H1 (cell line): ENCODE measurements around the gene ADCY2. TPM values are rescaled to one million over a fixed set of nuclear protein-coding genes. Genes with fewer than 3 reads are reported as not detected.

Experiments
- polyA plus RNA-seq, 7 experiments: library from polyadenylated mRNA; depleted of rRNA in 3 of 7; stranded (reverse) in 5 of 7; unstranded in 2 of 7; fragments of >200 nt in 5 of 7; fragments of 200-250 nt in 2 of 7; gene quantifications; 1 replicate in 5 of 7; 2 replicates in 1 of 7; 4 replicates in 1 of 7; pipeline versions ENCODE4 v1.2.1 to v1.2.3, GENCODE V29; 2011 to 2013; ENCODE audit warnings: missing spikeins in 2 of 7, mixed read lengths in 2 of 7
- total RNA-seq: library from RNA; stranded (reverse); fragmentation: NEBNext Ultra II Directional; extraction: Animal tissue kit (Norgen Biotek cat#: 25700); gene quantifications from 2 replicates; pipeline ENCODE4 v1.2.1, GENCODE V29; 2021
- TF ChIP-seq, protein P1 (sequence below), 3 experiments: IDR thresholded peaks; 1 replicate in 2 of 3; 2 replicates in 1 of 3; pipeline versions ENCODE4 v1.5.1 to v1.6.1; 2011; ENCODE audit warnings: low read length in 3 of 3, mild to moderate bottlenecking in 3 of 3, inconsistent platforms in 2 of 3, low read depth in 1 of 3, moderate library complexity in 1 of 3; ENCODE audit not compliant: insufficient read depth in 1 of 3; ENCODE audit errors: control extremely low read depth in 1 of 3

ADCY2 gene
- total and polyA plus RNA-seq, 2 of the 8 experiments (the other 6 are each of a cell fraction or from before 2014, with no cell fraction given) = 35.8 to 122 TPM

DNA sequence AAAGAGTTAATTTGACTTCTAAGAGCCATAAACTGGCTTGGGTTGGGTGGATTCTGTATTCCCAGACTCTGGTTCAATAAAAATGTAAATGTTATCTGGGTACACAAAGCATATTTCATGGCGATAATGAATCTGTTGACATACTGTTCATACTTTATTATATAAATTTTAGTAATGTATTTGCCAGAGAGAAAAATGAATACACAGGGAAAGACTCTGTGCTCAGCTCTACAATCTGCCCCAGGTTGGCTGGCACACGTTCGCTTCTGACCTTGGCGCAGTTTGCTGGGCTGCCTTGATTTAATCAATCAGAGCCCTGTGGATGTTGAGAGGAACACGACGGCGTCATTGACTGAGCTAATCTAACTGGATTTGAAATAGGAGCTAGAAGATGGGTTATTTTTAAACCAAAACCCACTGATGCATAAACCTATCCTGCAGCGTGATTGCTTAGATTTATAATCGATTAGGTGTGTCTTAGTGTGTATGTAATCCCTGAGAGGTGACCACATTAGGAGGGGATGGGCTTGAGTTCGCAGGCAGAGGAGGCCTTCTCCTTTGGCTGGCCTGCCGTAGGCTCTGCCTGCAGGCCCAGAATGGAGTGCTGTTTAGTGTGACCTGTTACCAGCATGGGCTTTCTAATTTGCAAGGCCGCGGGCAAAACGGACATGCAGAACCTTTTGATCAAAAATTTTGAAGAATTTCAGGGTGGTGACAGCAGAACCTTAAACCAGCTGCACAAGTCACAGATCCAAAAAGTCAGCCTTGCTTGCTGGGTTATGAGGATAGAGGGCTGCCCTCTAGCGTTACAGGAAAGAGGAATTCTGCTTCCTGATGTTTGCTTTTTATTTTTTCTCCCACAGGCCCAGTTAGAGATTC, 3.9 kb upstream of the ADCY2 start (continued):
- TF ChIP-seq, protein P1, sequence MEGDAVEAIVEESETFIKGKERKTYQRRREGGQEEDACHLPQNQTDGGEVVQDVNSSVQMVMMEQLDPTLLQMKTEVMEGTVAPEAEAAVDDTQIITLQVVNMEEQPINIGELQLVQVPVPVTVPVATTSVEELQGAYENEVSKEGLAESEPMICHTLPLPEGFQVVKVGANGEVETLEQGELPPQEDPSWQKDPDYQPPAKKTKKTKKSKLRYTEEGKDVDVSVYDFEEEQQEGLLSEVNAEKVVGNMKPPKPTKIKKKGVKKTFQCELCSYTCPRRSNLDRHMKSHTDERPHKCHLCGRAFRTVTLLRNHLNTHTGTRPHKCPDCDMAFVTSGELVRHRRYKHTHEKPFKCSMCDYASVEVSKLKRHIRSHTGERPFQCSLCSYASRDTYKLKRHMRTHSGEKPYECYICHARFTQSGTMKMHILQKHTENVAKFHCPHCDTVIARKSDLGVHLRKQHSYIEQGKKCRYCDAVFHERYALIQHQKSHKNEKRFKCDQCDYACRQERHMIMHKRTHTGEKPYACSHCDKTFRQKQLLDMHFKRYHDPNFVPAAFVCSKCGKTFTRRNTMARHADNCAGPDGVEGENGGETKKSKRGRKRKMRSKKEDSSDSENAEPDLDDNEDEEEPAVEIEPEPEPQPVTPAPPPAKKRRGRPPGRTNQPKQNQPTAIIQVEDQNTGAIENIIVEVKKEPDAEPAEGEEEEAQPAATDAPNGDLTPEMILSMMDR (IDR thresholded peaks at IDR 0.05; ENCODE audit: control extremely low read depth in 1 of 3, insufficient read depth in 1 of 3, low read depth in 1 of 3, low read length in 3 of 3) = peak in 2 of 3 experiments; percentile 77 to 79; a peak in 3 of 4 replicates
